Endothelial cell of umbilical vein (primary cell): Measurements from ENCODE around the gene ZNF581. TPM values are rescaled to one million over a fixed set of nuclear protein-coding genes. Genes with fewer than 3 reads are reported as not detected.

Experiments
- BruUV-seq: library from RNA; stranded (reverse); fragments of 400-500 nt; replicated peaks from 2 replicates; lab custom pipeline; 2021; lab: Mats Ljungman, UMichigan
- CTCF ChIA-PET: fragments of 300-600, 350-600 bp; sonication (Branson Sonifier 250); formaldehyde crosslinking; loops from one replicate; lab custom pipeline; 2021; ENCODE audit warnings: antibody characterized with exemption, inconsistent platforms; lab: Charles Lee
- POLR2A ChIA-PET: fragments of 300-600, 350-600 bp; sonication (Branson Sonifier 250); formaldehyde crosslinking; loops from one replicate; lab custom pipeline; 2021; ENCODE audit warnings: antibody characterized with exemption, inconsistent platforms; lab: Charles Lee
- DNase-seq: peaks from one replicate; pipeline ENCODE4 v3.0.0-alpha.2; 2011; ENCODE audit warnings: low read depth, low spot score
- FAIRE-seq: peaks from 2 replicates; lab custom pipeline; 2011; peaks lifted over from hg19 to GRCh38; lab: Jason Lieb, UNC
- H2AFZ ChIP-seq: 2 replicates; pipeline ENCODE4 v1.6.0; 2012; ENCODE audit warnings: low read depth, low read length, control low read depth, inconsistent platforms
- H3K27ac ChIP-seq: 2 replicates; pipeline ENCODE4 v1.5.1; 2011; ENCODE audit warnings: low read depth, mild to moderate bottlenecking, control low read depth, low read length, moderate library complexity; ENCODE audit not compliant: insufficient read depth
- H3K27me3 ChIP-seq, 2 experiments: 2 replicates each; pipeline versions ENCODE4 v1.6.0 to v1.6.1; 2011; ENCODE audit warnings: low read length in 2 of 2, mixed read lengths in 1 of 2; ENCODE audit not compliant: control insufficient read depth in 2 of 2, insufficient read depth in 2 of 2
- H3K36me3 ChIP-seq, 2 experiments: 2 replicates in 1 of 2; 3 replicates in 1 of 2; pipeline ENCODE4 v1.5.1; 2011; ENCODE audit warnings: low read length in 2 of 2, mild to moderate bottlenecking in 1 of 2, moderate library complexity in 1 of 2; ENCODE audit not compliant: control insufficient read depth in 2 of 2, insufficient read depth in 2 of 2; ENCODE audit errors: extremely low read depth in 1 of 2
- H3K4me1 ChIP-seq: 3 replicates; pipeline ENCODE4 v1.5.1; 2011; ENCODE audit warnings: mild to moderate bottlenecking, low read length; ENCODE audit not compliant: control insufficient read depth, insufficient read depth; ENCODE audit errors: extremely low read depth
- H3K4me2 ChIP-seq: 2 replicates; pipeline ENCODE4 v1.6.1; 2011; ENCODE audit warnings: low read length, control low read depth, mixed read lengths; ENCODE audit not compliant: insufficient read depth
- H3K4me3 ChIP-seq, 3 experiments: fragments of 200-600 bp in 1 of 3; sonication (generic), shearing (Covaris generic) in 1 of 3; replicated peaks in 1 of 3; 2 replicates each; pipeline ENCODE4 v1.5.1; 2011 to 2016; ENCODE audit warnings: control low read depth in 3 of 3, low read length in 3 of 3, mild to moderate bottlenecking in 2 of 3, inconsistent platforms in 1 of 3, low read depth in 1 of 3, moderate library complexity in 1 of 3; ENCODE audit not compliant: insufficient read depth in 1 of 3
- H3K79me2 ChIP-seq: 2 replicates; pipeline ENCODE4 v1.6.0; 2012; ENCODE audit warnings: low read length, inconsistent platforms; ENCODE audit not compliant: control insufficient read depth, insufficient read depth
- H3K9ac ChIP-seq: replicated peaks from 2 replicates; pipeline ENCODE3; 2011; ENCODE audit warnings: low read length, control low read depth; ENCODE audit not compliant: insufficient read depth; ENCODE audit errors: extremely low read depth
- H3K9me1 ChIP-seq: replicated peaks from 3 replicates; pipeline ENCODE4 v1.6.0; 2011; ENCODE audit warnings: mild to moderate bottlenecking, low read length; ENCODE audit not compliant: control insufficient read depth, insufficient read depth; ENCODE audit errors: extremely low read depth
- H3K9me3 ChIP-seq: replicated peaks from 2 replicates; pipeline ENCODE4 v1.5.1; 2012; ENCODE audit warnings: low read length, inconsistent platforms; ENCODE audit not compliant: control insufficient read depth, insufficient read depth
- H4K20me1 ChIP-seq: replicated peaks from 2 replicates; pipeline ENCODE3; 2011; ENCODE audit warnings: mild to moderate bottlenecking, low read length; ENCODE audit not compliant: control insufficient read depth, insufficient read depth; ENCODE audit errors: extremely low read depth
- EZH2 ChIP-seq: IDR thresholded peaks from 2 replicates; pipeline ENCODE4 v1.6.1; 2012; ENCODE audit warnings: borderline replicate concordance, low read depth, mild to moderate bottlenecking, moderate library complexity, low read length, inconsistent platforms; ENCODE audit not compliant: severe bottlenecking
- FOS ChIP-seq: IDR thresholded peaks from 2 replicates; pipeline ENCODE4 v1.6.1; 2011; ENCODE audit warnings: mild to moderate bottlenecking, low read length, moderate library complexity, borderline replicate concordance; ENCODE audit not compliant: insufficient read depth
- GATA2 ChIP-seq: IDR thresholded peaks from 2 replicates; pipeline ENCODE4 v1.7.0; 2011; ENCODE audit warnings: low read depth, mild to moderate bottlenecking, moderate library complexity, mixed read lengths, low read length; ENCODE audit not compliant: insufficient read length, insufficient read depth
- JUN ChIP-seq: IDR thresholded peaks from 2 replicates; pipeline ENCODE4 v1.6.1; 2011; ENCODE audit warnings: borderline replicate concordance, low read depth; ENCODE audit not compliant: insufficient read length, insufficient read depth
- MYC ChIP-seq: IDR thresholded peaks from one replicate; pipeline ENCODE4 v1.6.1; 2011; ENCODE audit warnings: mild to moderate bottlenecking, low read depth, low read length
- POLR2A ChIP-seq: IDR thresholded peaks from 2 replicates; pipeline ENCODE4 v1.6.1; 2012; ENCODE audit warnings: low read depth, mild to moderate bottlenecking, control low read depth, low read length
- POLR2AphosphoS5 ChIP-seq: IDR thresholded peaks from 2 replicates; pipeline ENCODE4 v1.6.1; 2012; ENCODE audit warnings: low read depth, mild to moderate bottlenecking, control low read depth, low read length, moderate library complexity; ENCODE audit not compliant: insufficient read depth
- dilution Hi-C: fragments of 300-500 bp; cut with MboI; formaldehyde crosslinking; loops from one replicate; pipeline ENCODE4 v1.15.0; 2019; ENCODE audit warnings: low sequenced_read_pairs; ENCODE audit not compliant: extremely low pct_ligation_motif_present
- intact Hi-C: fragments of 100-400 bp; cut with micrococcal nuclease; formaldehyde crosslinking; loops from one replicate; pipeline ENCODE4 v1.10.0; 2022
- polyA plus RNA-seq, 4 experiments: library from polyadenylated mRNA; depleted of rRNA in 3 of 4; stranded (reverse) in 3 of 4; unstranded in 1 of 4; fragments of >200 nt; gene quantifications; 2 replicates each; pipeline versions ENCODE4 v1.2.1 to v1.2.3, GENCODE V29; 2011 to 2012; ENCODE audit warnings: missing spikeins in 1 of 4
- total RNA-seq: library from RNA; stranded (reverse); gene quantifications from 2 replicates; pipeline ENCODE4 v1.2.3, GENCODE V29; 2021
- TF ChIP-seq, protein P1 (sequence below): IDR thresholded peaks from 2 replicates; pipeline ENCODE4 v1.6.1; 2011; ENCODE audit not compliant: insufficient read depth, insufficient read length
- TF ChIP-seq, protein P2 (sequence below), 2 donors: IDR thresholded peaks; 1 replicate in 1 of 2; 2 replicates in 1 of 2; pipeline ENCODE4 v1.5.1; 2011; ENCODE audit warnings: low read length in 2 of 2, mild to moderate bottlenecking in 2 of 2, moderate library complexity in 2 of 2, control low read depth in 1 of 2, inconsistent platforms in 1 of 2, low read depth in 1 of 2; ENCODE audit not compliant: insufficient read depth in 1 of 2; ENCODE audit errors: extremely low read depth in 1 of 2

ZNF581 gene
- total and polyA plus RNA-seq, 2 donors (not counting 3 experiments of a cell fraction or from before 2014, with no cell fraction given), result 31.4 to 32.3 TPM

DNA sequence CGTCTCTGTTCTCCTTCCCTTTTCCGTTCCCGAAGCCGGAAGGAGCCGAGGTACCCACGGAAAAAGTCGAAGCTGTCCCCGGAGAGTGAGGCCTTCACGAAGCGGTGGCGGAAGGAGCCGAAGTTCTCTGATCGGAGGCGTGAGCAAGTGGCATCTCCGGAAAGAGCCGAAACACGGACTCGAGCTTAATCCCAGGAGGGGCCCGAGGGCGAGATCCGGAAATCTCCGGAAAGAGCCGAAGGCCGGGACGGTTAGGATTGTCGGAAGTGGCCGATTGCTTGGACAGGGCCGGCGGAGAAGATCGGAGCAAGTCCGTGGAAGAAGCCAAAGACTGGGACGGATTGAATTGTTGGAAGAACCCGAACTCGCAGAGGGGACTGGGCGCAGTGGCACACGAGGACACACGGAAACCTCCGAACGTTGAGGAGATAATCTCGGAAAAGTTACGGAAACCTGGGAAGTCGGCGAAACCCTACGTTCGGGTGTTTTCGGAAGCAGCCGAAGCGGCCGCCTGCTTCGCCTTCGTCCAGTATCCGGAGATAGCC lies 10.9 kb downstream of the ZNF581 start:
- H4K20me1 ChIP-seq, result peaks cover 12% of the 10 kb centered on the region
- H3K4me3 ChIP-seq, result peak overlapping the region; percentile 86 to 98 (median 89)
- H3K27ac ChIP-seq, result peak overlapping the region; percentile 99
- peaks cover 44% of the 10 kb centered on the region for H3K79me2 ChIP-seq
- H3K27me3 ChIP-seq, result no peaks in the 10 kb centered on the region
- CTCF ChIA-PET, result interaction anchor here (0.6 to 1.5 kb wide), 16 partner anchors 12 to 187 kb away, joined by 3 to 28 read pairs (median 4); partner anchors contain the start of genes FIZ1 and ZNF524
- H3K4me2 ChIP-seq, result peak overlapping the region; percentile 85
- dilution Hi-C loops, result no loop called here
- peaks cover 25% of the 10 kb centered on the region for H3K4me1 ChIP-seq
- FAIRE-seq (peak; percentile 100), DNase-seq (peak; percentile 99)
- intact Hi-C loops, result loop anchor here (1.0 to 10.0 kb wide), 5 partner anchors 21 to 1190 kb away; partner anchors contain the start of genes EPN1, KMT5C, LENG9 and ZNF524
- peak overlapping the region; percentile 100 for H3K9ac ChIP-seq
- POLR2A ChIA-PET, result interaction anchor here (0.6 to 1.2 kb wide), 7 partner anchors 12 to 572 kb away, joined by 3 to 7 read pairs (median 4); partner anchors contain the start of genes FIZ1 and ZNF865
- H2AFZ ChIP-seq, result peak overlapping the region; percentile 95
- peaks cover 0 to 4% of the 10 kb centered on the region in 2 experiments for H3K36me3 ChIP-seq
- H3K9me3 ChIP-seq, result no peaks in the 10 kb centered on the region
- no peaks in the 10 kb centered on the region for H3K9me1 ChIP-seq
- no TSS peak for BruUV-seq
- TF ChIP-seq, protein P1, sequence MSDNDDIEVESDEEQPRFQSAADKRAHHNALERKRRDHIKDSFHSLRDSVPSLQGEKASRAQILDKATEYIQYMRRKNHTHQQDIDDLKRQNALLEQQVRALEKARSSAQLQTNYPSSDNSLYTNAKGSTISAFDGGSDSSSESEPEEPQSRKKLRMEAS, result no peak
- TF ChIP-seq JUN (no peak), POLR2A (no peak), GATA2 (no peak), EZH2 (no peak), FOS (no peak), MYC (no peak), POLR2AphosphoS5 (no peak)
- TF ChIP-seq, protein P2, sequence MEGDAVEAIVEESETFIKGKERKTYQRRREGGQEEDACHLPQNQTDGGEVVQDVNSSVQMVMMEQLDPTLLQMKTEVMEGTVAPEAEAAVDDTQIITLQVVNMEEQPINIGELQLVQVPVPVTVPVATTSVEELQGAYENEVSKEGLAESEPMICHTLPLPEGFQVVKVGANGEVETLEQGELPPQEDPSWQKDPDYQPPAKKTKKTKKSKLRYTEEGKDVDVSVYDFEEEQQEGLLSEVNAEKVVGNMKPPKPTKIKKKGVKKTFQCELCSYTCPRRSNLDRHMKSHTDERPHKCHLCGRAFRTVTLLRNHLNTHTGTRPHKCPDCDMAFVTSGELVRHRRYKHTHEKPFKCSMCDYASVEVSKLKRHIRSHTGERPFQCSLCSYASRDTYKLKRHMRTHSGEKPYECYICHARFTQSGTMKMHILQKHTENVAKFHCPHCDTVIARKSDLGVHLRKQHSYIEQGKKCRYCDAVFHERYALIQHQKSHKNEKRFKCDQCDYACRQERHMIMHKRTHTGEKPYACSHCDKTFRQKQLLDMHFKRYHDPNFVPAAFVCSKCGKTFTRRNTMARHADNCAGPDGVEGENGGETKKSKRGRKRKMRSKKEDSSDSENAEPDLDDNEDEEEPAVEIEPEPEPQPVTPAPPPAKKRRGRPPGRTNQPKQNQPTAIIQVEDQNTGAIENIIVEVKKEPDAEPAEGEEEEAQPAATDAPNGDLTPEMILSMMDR (IDR thresholded peaks at IDR 0.05; ENCODE audit: extremely low read depth in 1 of 2, insufficient read depth in 1 of 2, low read depth in 1 of 2, low read length in 2 of 2), result no peak
